GM21381 (cell line): ENCODE results near the gene PAWR.
"Not testable (repeated sequence)": the region's sequence is repeated elsewhere in the genome, so short reads cannot be mapped to it uniquely, and the experiment has no call there.

Experiments
- ATAC-seq: cut with Tn5 transposase; IDR thresholded peaks from one replicate; pipeline ENCODE4 v1.9.1; 2021; ENCODE audit warnings: mild to moderate bottlenecking, moderate library complexity; ENCODE audit not compliant: unreplicated experiment

Gene PAWR

DNA sequence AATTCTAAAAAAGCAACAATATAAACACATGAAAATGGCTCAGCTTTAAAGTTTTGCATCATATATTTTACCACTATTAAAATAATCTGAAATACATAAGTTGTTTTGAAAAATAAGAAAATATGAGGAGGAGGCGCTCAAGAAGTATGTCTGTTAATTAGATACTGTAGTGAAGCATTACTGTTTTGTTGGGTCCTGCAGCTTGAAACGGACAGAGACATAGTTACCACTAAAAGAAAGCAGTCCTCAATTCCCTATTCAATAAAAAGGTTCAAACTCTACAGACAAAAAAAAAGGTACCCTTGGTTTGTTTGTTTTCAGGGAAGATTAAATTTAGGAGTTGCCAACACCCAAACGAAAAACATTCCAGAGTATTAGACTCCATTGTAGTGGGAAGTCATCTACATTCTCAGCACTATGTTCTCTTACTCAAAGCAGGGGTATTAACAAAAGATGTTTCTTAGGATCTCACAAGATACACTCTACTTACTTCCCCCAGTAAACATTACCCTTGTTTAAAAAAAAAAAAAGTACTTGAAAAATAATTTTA, 3.0 kb downstream of the PAWR start:
- ATAC-seq: no peak

DNA sequence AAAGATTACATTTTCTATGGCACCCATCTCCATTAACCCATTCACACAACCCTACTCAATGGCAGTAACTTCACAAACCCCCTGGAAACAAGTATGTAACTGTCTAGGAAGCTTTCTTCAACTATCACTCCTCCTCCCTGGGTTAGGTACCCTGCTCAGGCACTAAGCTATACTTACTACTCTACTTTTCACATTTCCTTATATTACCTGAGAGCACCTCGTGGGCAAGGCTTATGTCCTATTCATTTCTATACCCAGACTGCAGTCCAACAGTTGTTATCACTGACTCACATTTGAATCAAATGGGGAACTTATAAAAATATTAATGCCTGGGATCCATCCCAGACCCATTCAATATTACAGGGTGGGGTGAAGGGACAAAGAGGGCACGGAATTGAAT, 4.6 kb downstream of the PAWR start:
- no peak for ATAC-seq

DNA sequence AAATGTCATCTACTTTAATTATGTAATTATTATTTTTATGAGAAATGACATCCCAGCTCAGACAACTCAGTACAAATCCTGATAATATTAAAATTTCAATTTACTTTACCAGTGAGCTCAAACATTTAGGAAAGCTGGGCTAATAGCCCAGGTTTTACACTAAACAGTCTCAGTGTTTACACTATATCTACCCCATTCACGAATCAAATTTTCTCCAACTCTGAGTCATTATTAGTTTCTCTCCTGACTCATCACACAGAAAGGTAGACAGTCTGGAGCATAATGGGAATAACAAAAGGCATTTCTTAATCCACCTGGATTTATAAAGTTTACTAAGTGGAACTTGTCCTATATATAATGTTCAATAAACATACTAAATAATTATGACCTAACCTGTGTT, 5.7 kb downstream of the PAWR start:
- ATAC-seq: no peak

DNA sequence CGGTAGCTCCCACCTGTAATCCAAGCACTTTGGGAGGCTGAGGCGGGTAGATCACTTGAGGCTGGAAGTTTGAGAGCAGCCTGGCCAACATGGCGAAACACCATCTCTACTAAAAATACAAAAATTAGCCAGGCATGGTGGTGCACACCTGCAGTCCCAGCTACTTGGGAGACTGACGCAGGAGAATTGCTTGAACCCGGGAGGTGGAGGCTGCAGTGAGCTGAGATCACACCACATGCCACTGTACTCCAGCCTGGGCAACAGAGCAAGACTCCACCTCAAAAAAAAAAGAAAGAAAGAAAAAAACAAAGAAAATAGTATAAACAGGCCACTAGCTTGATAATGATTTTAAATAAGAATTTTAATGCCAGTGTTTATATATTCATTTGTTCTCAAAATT, 6.4 kb downstream of the PAWR start:
- ATAC-seq: not testable (repeated sequence)

DNA sequence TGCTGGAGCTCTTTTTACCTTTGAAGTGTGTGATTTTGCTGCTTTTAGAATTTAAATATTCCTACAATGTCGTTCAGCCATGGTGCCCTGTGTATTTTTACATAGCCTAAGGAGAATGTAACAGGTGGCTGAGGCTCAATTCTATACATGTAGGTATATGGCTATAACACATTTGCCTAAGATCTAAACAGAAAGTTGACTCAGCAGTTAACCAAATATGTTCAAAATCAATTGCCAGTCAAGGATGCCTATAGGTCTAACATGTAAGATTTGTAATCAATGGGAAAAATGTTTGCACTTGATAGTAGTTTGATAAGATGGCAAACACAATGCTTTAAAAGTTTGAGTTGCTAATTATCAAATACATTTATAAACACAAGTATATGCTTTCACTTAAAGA, 8.2 kb downstream of the PAWR start:
- no peak for ATAC-seq

DNA sequence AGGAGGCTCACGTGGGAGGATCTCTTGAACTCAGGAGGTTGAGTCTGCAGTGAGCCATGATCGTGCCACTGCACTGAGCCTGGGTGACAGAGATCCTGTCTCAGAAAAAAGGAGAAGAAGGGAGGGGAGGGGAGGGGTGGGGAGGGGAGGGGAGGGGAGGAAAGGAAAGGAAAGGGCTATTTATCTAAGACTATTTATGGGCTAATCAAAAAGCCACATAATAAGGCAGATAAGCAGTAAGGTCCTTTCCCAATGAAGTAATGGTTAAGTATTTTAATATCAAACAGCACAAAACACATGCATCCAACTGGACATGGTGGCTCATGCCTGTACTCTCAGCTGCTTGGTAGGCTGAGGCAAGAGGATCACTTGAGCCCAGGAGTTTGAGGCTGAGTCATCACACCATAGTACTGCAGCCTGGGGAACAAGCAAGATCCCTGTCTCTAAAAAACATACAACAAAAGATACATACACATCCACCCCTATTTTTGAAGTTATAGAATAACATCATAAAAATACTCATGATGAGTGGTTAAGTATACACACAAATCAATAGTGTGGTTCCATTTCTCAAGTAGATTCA, 9.7 kb downstream of the PAWR start:
- no peak for ATAC-seq

DNA sequence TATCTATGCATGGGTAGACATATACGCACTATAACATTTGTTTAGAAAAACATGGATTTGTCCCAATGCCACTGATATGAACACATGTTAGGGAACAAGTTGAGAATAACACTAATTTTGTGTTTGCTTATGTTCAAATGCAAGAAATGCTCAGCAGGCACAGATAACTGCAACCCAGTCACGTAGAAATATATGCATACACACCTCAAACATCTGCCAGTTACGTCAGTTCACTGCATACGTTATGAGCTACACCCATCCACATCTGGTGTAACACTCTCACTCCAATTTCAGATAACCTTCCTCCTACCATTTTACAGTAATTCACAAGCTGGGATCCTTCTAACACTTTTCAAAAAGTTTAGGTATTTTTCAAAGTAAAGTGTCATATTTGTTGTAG, 10.7 kb downstream of the PAWR start:
- no peak for ATAC-seq

DNA sequence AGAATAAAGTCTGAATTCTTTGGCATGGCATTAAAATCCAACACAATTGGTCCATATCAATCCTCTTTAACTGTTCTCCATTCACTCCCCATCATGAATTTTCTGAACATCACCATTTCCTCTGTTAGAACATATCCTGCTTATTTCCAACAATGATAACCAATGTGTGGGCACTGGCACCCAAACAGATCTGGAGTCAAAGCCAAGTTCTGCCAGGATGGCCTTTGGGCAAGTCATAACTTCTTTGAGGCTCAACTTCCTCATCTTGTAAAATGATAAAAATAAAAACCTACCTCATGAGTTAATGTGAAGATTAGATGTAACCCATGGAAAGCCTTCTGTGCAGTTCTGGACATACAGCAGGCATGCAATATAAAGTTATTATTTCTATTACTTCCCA, 12.5 kb downstream of the PAWR start:
- ATAC-seq: no peak

DNA sequence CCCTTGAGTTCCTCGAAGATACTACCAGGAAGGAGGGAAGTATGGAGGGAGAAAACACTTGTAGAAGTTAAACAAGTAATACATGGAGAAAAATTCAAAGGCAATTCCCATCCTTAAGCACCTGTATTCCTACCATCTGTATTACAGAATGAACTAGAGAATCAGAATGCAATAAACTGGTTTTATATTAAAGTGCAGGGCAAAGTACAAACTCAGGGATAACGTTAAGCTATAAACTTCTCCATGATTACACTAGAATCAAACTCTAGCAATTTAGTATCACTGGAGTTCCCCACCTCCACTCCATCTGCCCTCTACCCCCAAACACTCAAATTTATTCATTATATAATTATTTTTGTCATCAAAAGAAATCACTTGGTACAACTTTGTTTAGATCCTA, 13.1 kb downstream of the PAWR start:
- no peak for ATAC-seq

DNA sequence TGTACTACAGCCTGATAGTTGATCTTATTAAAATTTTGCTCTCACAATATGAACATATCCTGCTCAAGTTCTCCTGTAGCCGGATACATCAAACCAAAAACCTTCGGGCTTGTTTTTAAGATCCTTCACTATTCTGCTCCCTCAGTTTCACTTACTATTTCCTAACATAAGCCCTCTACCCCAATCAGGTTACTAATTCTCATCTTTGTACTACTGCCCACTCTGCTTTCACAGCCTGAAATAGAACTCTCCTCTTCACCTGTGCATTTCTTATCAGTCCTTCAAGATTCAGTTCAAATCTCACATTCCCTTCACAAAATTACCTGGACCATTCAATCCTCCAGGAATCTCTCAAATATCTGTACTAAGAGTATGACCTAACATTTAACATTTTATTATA, 14.2 kb downstream of the PAWR start:
- ATAC-seq: no peak

DNA sequence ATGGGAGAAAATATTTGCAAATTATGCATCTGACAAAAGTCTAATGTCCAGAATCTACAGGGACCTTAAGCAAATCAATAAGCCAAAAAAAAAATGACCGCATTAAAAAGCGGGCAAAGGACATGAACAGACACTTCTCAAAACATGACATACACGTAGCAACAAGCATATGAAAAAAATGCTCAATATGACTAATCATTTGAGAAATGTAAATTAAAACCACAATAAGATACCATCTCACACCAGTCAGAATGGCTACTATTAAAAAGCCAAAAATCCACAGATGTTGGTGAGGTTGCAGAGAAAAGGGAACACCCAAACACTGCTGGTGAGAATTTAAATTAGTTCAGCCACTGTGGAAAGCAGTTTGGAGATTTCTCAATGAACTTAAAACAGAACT, 16.1 kb downstream of the PAWR start:
- ATAC-seq: no peak

DNA sequence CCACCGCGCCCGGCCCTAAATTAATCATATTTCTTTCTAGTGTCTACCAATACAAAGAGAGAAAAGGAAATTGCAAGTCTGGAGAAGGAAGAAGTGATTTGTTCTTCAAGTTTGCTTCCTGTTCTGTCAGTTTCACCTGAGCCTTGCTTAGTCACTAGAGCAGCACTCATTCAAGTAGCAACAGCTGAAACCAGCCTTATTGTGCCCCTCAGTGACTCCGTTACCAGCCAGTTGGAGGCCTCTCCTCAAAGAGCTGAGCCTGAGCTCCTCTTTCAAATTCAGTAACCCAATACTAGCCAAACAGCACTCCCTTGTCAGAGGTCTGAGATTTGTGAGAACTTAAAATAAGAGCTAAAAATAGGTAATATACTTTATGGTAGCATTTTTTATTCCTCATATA, 17.4 kb downstream of the PAWR start:
- no peak for ATAC-seq

DNA sequence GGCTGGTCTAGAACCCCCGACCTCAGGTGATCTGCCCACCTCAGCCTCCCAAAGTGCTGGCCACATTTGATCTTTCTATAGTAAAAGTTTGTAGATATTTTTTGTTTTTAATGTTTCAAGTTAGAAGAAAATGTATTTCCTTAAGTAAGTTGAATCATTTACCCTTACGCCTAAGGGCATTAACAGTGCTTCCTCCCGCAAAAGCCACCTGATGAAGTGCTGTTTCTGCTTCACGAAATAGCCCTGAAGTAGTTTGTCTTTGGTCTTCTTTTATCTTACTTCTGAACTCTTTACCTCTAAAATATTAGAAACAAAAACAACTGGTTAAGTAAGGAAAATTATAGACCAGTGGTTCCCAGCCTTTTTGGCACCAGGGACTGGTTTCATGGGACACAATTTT, 22.7 kb downstream of the PAWR start:
- ATAC-seq: no peak

DNA sequence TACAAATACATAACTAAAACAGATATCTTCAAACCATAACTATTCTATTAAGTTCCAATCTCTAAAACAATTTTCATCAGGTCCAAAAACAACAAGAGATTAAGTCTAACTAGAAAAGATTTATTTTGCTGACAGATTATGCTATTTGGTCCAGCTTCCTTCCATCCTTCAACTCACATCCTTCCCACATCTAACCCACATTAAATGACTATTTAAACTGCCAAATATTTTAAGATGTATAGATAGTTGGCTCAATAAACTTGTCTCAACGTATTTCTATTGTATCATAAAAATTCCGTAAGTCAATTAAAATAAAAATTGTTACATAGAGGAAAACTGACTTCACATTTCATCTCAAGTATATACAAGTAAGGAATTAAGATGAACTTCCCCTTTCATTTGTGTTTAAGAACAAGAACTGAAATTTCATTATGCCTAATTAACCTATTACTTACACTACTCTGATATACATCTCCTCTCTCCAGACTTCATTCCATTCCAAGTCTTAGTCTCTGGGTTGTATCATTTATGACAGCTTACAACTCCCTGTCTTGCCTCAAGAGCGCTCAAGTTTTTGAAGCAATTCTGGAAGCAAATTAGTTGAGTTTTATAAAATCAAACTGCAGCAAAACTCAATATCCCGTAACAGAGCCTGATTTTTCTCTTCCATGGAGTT, 25.4 kb downstream of the PAWR start:
- ATAC-seq: no peak

DNA sequence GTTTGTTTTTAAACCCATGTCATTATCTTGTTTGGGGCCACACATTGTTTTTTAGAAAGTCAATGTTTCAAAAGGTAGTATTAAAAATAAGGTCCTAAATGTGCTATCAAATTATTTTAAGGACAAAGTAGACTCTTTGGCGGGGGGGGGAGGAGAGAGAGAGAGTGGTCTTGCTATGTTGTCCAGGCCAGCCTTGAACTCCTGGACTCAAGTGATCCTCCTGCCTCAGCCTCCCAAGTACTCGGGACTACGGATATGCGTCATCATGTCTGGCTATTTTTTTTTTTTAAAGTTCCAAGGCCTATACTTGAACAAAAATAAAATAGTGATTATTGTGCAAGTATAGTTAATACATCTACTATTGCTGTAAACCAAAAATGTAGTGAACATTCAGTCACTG, 26.2 kb downstream of the PAWR start:
- ATAC-seq: no peak

DNA sequence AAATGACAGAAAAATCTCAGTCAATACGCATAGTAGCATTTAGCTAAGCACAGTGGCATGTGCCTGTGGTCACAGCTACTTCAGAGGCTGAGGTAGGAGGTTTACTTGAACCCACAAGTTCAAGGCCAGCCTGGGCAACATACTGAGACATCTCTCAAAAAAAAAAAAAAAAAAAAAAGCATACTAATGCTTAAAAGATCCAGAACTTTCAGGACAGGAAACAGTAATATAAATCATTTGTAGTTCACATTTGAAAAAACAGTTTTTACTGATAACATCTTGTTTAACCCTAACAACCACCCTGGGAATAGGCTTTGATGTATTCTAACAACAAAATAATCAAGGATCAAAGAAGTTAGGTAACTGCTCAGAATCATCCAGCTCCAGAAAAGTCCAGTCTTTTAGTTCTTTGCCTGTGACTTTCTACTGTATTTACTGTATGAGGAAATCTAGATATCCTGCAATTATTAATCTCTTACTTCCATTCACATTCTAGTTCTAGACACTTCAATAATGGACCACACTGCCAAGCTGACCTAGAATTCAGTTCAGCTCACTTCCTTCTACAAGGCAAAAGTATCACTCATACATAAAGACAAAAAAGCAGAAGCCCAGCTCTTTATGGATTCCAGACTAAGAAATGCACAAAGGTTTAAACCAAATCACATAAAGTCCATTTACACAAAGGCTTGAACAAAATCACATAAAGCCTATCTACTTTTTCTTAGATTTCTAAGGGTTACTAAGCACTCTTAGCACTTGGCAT, 28.5 kb downstream of the PAWR start:
- no peak for ATAC-seq

DNA sequence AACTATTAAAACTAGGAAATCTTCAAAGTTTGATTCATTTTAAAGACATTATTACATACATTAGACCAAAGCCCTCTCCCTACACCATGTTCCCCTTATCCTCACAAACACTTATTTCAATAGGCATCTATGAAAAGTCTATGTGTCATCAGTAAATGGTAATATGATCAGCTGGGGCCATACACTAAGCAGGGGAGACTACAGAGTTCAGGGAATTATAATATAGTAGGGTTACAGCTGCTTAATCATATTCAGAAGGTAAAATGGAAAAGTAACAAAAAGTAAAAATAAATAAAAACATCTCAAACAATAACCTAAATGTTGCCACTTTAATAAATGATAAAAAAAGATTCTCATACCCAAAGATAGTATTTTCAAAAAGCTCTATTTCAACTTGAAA, 29.1 kb downstream of the PAWR start:
- ATAC-seq: no peak

DNA sequence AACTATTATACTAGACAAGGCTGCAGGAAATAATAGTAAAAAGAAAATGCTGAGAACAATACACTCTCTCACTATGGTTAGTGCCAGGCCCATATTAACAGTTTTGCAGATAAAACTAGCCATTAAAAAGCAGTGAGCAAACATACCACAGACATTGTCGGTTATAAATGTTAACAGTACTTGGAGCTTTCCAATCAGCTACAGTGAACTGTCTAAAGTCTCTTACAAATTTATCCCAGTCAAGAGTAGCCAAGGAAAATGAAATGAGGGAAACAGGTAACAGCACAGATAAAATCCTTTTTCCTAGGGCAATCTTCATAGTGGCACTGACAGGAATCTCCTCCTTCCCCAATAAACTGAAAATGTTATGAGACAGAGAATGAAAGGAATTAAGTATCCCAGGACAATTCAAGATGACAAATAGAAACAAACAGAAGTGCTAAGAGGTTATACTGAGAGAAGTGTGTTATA, 30.8 kb downstream of the PAWR start:
- ATAC-seq: no peak

DNA sequence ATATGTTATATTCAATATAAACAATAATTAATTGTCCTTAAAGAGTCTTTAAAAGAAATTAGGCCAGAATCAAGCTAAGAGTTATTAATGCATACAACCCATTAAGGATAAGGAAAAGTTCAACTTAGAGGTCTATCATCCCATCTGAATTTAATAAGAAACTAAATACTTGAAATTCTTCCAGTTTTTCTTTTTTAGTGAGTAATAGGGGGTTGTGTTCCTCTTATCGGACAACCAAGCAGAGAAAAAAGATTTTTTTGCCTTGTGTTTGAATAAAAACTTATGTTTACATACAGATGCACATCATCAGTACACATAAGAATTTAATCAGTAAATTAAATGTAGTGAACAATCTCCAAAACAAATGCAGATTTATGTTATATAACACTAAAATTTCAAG, 32.5 kb downstream of the PAWR start:
- ATAC-seq: no peak

DNA sequence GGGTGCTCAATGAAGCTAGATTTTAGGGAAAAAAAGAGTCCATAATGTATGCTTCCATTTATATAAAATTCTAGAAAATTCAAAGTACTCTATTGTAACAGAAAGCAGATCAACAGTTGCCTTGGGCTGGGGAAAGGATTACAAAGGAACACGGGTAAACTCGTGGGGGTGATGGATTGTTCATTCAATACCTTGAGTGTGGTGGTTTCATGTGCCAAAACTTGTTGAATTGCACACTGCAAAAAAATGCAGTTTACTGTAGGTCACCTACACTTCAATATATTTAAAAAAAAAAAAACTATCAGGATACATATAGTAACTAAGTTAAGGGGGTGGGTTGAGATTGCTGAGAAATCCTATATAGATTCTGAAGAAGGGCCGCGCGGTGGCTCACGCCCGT, 33.6 kb downstream of the PAWR start:
- ATAC-seq: no peak

DNA sequence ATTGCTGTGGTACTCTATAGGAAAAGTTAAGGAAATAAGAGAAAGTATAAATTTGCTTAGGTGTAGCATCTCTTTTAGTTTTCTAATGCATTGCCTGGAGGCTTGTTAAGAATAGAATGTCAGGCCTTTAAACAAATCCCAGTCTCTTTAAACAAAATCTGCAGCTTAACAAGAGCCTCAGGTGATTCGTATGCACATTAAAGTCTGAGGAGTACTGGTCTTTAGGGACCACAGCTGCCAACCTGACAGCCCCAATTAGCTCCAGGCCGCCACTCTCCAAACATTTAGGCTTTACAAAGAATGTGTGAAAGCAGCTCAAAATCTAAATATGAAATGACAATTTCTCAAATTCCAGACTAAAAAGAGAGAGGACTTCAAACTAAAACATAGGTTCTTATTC, 35.7 kb downstream of the PAWR start:
- ATAC-seq: no peak

DNA sequence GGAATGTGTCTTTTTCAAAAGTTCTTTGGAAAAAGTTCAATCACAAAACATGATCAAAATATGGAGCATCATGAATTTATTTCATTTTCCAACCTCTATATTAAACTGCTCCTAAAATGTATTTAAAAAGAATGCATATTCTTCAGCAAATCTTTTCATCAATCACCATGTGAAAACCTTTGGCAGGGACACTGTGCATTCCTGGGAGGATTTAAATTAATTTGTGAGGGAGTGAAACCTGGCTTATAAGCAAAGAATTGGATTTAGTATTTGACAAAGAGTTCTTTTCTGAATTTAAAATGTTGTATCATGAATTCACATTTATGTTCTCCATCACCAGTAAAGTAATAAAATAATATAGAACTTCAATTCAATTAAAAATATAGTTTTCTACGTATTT, 38.2 kb downstream of the PAWR start:
- no peak for ATAC-seq
